HUES6 (cell line): ENCODE data around the gene ARHGAP31.

Source experiments
- H3K27ac ChIP-seq: 2 replicates; pipeline ENCODE4 v1.7.0; 2013; ENCODE audit warnings: low read depth, mild to moderate bottlenecking, low read length, inconsistent platforms
- H3K27me3 ChIP-seq: 2 replicates; pipeline ENCODE4 v1.6.1; 2013; ENCODE audit warnings: low read length; ENCODE audit not compliant: control insufficient read depth, insufficient read depth
- H3K36me3 ChIP-seq: 2 replicates; pipeline ENCODE4 v1.6.1; 2013; ENCODE audit warnings: low read length; ENCODE audit not compliant: control insufficient read depth, insufficient read depth
- H3K4me1 ChIP-seq: 2 replicates; pipeline ENCODE4 v1.6.1; 2013; ENCODE audit warnings: low read length; ENCODE audit not compliant: control insufficient read depth, insufficient read depth
- H3K4me3 ChIP-seq: 2 replicates; pipeline ENCODE4 v1.5.1; 2013; ENCODE audit warnings: low read depth, low read length
- H3K9ac ChIP-seq: one replicate; pipeline ENCODE4 v1.6.1; 2013; ENCODE audit warnings: mild to moderate bottlenecking, low read length
- H3K9me3 ChIP-seq: 2 replicates; pipeline ENCODE4 v1.6.1; 2013; ENCODE audit warnings: low read depth, low read length; ENCODE audit not compliant: control insufficient read depth, insufficient read depth

ARHGAP31 gene

DNA sequence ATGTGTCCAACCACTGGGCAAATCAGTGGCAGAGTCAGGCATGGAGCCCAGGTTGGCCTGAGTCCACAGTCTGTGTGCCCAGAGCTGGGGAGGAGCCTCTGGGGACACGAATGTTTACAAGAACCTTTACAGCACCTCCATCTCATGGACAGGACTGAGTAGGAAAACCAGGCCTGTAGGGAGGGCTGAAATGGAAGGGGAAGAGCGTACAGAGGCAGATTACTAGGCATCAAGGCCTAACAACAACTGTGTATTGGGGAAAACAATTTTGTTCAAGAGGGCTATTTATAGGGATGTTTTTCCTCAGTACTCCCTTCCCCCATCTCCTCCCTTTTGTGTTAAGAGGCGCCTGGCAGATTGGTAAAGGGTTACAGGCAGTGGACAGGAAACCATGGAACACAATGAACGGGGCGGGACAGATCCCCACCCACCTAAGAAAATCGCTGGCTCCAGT, 15.1 kb upstream of the ARHGAP31 start:
- peaks cover 20% of the 10 kb centered on the region for H3K9me3 ChIP-seq
- no peaks in the 10 kb centered on the region for H3K36me3 ChIP-seq
- H3K9ac ChIP-seq: no peak overlapping the region
- H3K27ac ChIP-seq: no peak overlapping the region
- no peak overlapping the region for H3K4me3 ChIP-seq
- H3K4me1 ChIP-seq: peaks cover 8% of the 10 kb centered on the region; the same call in 1 of the 2 replicates
- H3K27me3 ChIP-seq: no peaks in the 10 kb centered on the region

GRCh38 chr3:119279584-119280243, 14.5 kb upstream of the ARHGAP31 start:
- Histone ChIP-seq H3K36me3 (no peaks in the 10 kb centered on the region), H3K9ac (no peak overlapping the region), H3K27ac (no peak overlapping the region), H3K4me1 (peaks cover 8% of the 10 kb centered on the region; the same call in 1 of the 2 replicates), H3K9me3 (peaks cover 20% of the 10 kb centered on the region), H3K4me3 (no peak overlapping the region), H3K27me3 (no peaks in the 10 kb centered on the region)

- Histone ChIP-seq H3K27ac (no peak overlapping the region), H3K9ac (no peak overlapping the region), H3K4me1 (peaks cover 15% of the 10 kb centered on the region; the same call in 1 of the 2 replicates), H3K27me3 (peaks cover 14% of the 10 kb centered on the region; the same call in 1 of the 2 replicates), H3K36me3 (no peaks in the 10 kb centered on the region), H3K4me3 (no peak overlapping the region), H3K9me3 (peaks cover 6% of the 10 kb centered on the region; the same call in 1 of the 2 replicates)
Measured at GRCh38 chr3:119288669-119289403, 5.3 kb upstream of the ARHGAP31 start.

DNA sequence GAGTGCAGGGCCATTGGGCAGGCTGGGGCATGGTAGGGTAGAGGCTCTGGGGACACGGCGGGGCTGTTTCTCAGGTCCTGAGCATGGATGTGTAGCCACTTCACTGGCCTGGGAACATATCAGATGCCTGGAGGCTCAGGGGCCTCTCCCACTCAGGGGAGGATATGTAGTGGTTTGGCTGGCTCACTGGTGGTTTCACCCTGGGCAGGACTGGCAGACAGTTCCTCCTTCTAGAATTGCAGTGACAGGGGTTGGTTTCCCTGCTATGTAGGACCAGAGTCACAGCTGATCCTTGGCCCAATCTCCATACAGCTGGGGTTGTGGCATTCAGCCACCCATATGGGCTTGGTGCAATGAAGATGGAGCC, 4.8 kb upstream of the ARHGAP31 start:
- Histone ChIP-seq H3K4me1 (peaks cover 15% of the 10 kb centered on the region; the same call in 1 of the 2 replicates), H3K9ac (no peak overlapping the region)

GRCh38 chr3:119290613-119291012, 3.6 kb upstream of the ARHGAP31 start:
- peaks cover 15% of the 10 kb centered on the region; the same call in 1 of the 2 replicates for H3K4me1 ChIP-seq
- peaks cover 18% of the 10 kb centered on the region; the same call in 1 of the 2 replicates for H3K27me3 ChIP-seq
- H3K9me3 ChIP-seq: 0 out of 2 replicates have a peak, but pooled peaks cover 5% of the 10 kb centered on the region
- H3K27ac ChIP-seq: no peak overlapping the region
- H3K9ac ChIP-seq: no peak overlapping the region
- no peaks in the 10 kb centered on the region for H3K36me3 ChIP-seq
- H3K4me3 ChIP-seq: no peak overlapping the region

More for the DNA sequence above, 4.8 kb upstream of the ARHGAP31 start:
- H3K4me3 ChIP-seq: no peak overlapping the region
- no peaks in the 10 kb centered on the region for H3K36me3 ChIP-seq
- H3K9me3 ChIP-seq: peaks cover 5% of the 10 kb centered on the region; the same call in 1 of the 2 replicates
- peaks cover 14% of the 10 kb centered on the region; the same call in 1 of the 2 replicates for H3K27me3 ChIP-seq
- no peak overlapping the region for H3K27ac ChIP-seq

DNA sequence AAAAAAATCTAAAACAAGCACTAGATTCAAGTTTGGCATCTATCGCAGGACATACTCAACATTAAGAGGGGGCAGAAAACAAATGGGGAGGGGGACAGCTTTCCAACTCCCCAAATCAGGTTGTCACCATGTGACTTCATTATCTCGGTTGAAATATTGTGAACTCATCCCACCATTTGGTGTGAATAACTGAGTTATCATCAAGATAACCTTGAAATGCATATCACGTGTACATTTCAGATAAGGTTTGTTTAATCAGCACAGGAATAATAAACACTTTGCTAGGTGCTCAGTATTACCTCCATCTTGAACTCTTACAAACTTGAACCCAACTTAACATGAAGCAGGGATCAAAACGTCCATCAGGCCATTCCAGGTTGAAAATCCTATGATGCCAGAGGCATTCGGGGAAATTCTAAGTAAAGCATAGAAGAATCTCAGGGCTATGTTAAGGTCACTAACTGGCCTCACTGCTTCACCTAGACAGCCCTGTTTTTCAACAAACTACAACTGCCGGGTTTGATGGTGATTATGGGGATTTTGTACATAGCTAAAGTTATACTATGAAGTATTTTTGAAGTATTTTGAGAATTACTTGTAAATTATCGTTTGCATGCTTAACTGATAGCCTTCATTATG, 3.0 kb upstream of the ARHGAP31 start:
- Histone ChIP-seq H3K4me3 (no peak overlapping the region), H3K9me3 (0 out of 2 replicates have a peak, but pooled peaks cover 5% of the 10 kb centered on the region), H3K36me3 (no peaks in the 10 kb centered on the region), H3K9ac (no peak overlapping the region), H3K4me1 (peaks cover 20% of the 10 kb centered on the region), H3K27ac (no peak overlapping the region), H3K27me3 (peaks cover 23% of the 10 kb centered on the region; the same call in 1 of the 2 replicates)

GRCh38 chr3:119292666-119293065, 1.5 kb upstream of the ARHGAP31 start:
- Histone ChIP-seq H3K9ac (no peak overlapping the region), H3K27me3 (peaks cover 23% of the 10 kb centered on the region; the same call in 1 of the 2 replicates), H3K27ac (no peak overlapping the region), H3K36me3 (no peaks in the 10 kb centered on the region), H3K4me1 (peaks cover 23% of the 10 kb centered on the region), H3K9me3 (no peaks in the 10 kb centered on the region), H3K4me3 (no peak overlapping the region)

DNA sequence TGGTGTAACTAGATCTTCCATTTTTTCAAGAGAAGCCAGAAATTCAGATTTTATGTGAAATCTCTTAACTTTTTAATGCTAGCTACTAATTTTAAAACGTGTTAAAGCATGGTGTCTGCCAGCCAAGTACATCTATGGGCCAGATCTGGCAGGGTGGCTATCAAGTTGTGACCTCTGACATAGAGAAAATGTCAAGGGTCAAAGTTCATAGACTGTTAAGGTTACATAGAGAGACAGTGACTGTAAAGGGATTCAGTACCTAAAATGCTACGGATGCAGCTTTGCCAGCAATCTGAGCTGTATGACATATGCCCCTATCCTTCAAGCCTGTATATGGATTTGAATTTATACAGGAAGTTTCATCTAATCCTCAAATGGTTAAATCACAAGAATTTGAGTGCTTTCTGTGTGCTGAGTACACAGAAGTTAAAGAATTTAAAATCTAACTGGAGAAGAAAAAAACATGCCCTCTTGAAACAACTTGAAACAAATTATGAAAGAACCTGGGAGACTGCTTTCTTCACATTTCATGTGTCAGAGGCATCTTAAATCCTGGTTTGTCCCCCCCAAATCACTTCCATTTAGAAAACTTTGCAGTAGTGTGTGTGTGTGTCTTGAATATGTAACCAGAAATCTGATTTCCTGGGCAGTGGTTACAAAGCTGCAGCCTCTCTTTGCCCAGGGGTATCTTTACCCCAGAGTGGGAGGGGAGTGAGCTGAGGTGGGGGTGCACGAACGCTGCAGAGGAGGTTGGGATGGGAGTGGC, 895 bp upstream of the ARHGAP31 start:
- H3K27me3 ChIP-seq: peaks cover 23% of the 10 kb centered on the region; the same call in 1 of the 2 replicates
- H3K4me1 ChIP-seq: peaks cover 27% of the 10 kb centered on the region
- no peaks in the 10 kb centered on the region for H3K36me3 ChIP-seq
- no peaks in the 10 kb centered on the region for H3K9me3 ChIP-seq
- H3K27ac ChIP-seq: no peak overlapping the region
- H3K4me3 ChIP-seq: peak overlapping the region; percentile 72
- peak overlapping the region; percentile 79 for H3K9ac ChIP-seq

- no peaks in the 10 kb centered on the region for H3K36me3 ChIP-seq
- peak overlapping the region; percentile 79 for H3K9ac ChIP-seq
- H3K4me3 ChIP-seq: peak overlapping the region; percentile 72
- H3K4me1 ChIP-seq: peaks cover 28% of the 10 kb centered on the region
- H3K9me3 ChIP-seq: no peaks in the 10 kb centered on the region
- peaks cover 23% of the 10 kb centered on the region; the same call in 1 of the 2 replicates for H3K27me3 ChIP-seq
- H3K27ac ChIP-seq: peak overlapping the region; percentile 55; the same call in 1 of the 2 replicates
Measured at GRCh38 chr3:119294696-119295671, 801 bp downstream of the ARHGAP31 start.
